Endothelial cell of umbilical vein (primary cell): ENCODE data around the gene B4GALNT3. TPM values are rescaled to one million over a fixed set of nuclear protein-coding genes. Genes with fewer than 3 reads are reported as not detected.

Source experiments
- BruUV-seq: library from RNA; stranded (reverse); fragments of 400-500 nt; replicated peaks from 2 replicates; lab custom pipeline; 2021; lab: Mats Ljungman, UMichigan
- CTCF ChIA-PET: fragments of 300-600, 350-600 bp; sonication (Branson Sonifier 250); formaldehyde crosslinking; loops from one replicate; lab custom pipeline; 2021; ENCODE audit warnings: antibody characterized with exemption, inconsistent platforms; lab: Charles Lee
- POLR2A ChIA-PET: fragments of 300-600, 350-600 bp; sonication (Branson Sonifier 250); formaldehyde crosslinking; loops from one replicate; lab custom pipeline; 2021; ENCODE audit warnings: antibody characterized with exemption, inconsistent platforms; lab: Charles Lee
- DNase-seq: peaks from one replicate; pipeline ENCODE4 v3.0.0-alpha.2; 2011; ENCODE audit warnings: low read depth, low spot score
- FAIRE-seq: peaks from 2 replicates; lab custom pipeline; 2011; peaks lifted over from hg19 to GRCh38; lab: Jason Lieb, UNC
- H2AFZ ChIP-seq: 2 replicates; pipeline ENCODE4 v1.6.0; 2012; ENCODE audit warnings: low read depth, low read length, control low read depth, inconsistent platforms
- H3K27ac ChIP-seq: 2 replicates; pipeline ENCODE4 v1.5.1; 2011; ENCODE audit warnings: low read depth, mild to moderate bottlenecking, control low read depth, low read length, moderate library complexity; ENCODE audit not compliant: insufficient read depth
- H3K27me3 ChIP-seq, 2 experiments: 2 replicates each; pipeline versions ENCODE4 v1.6.0 to v1.6.1; 2011; ENCODE audit warnings: low read length in 2 of 2, mixed read lengths in 1 of 2; ENCODE audit not compliant: control insufficient read depth in 2 of 2, insufficient read depth in 2 of 2
- H3K36me3 ChIP-seq, 2 experiments: 2 replicates in 1 of 2; 3 replicates in 1 of 2; pipeline ENCODE4 v1.5.1; 2011; ENCODE audit warnings: low read length in 2 of 2, mild to moderate bottlenecking in 1 of 2, moderate library complexity in 1 of 2; ENCODE audit not compliant: control insufficient read depth in 2 of 2, insufficient read depth in 2 of 2; ENCODE audit errors: extremely low read depth in 1 of 2
- H3K4me1 ChIP-seq: 3 replicates; pipeline ENCODE4 v1.5.1; 2011; ENCODE audit warnings: mild to moderate bottlenecking, low read length; ENCODE audit not compliant: control insufficient read depth, insufficient read depth; ENCODE audit errors: extremely low read depth
- H3K4me2 ChIP-seq: 2 replicates; pipeline ENCODE4 v1.6.1; 2011; ENCODE audit warnings: low read length, control low read depth, mixed read lengths; ENCODE audit not compliant: insufficient read depth
- H3K4me3 ChIP-seq, 3 experiments: fragments of 200-600 bp in 1 of 3; sonication (generic), shearing (Covaris generic) in 1 of 3; replicated peaks in 1 of 3; 2 replicates each; pipeline ENCODE4 v1.5.1; 2011 to 2016; ENCODE audit warnings: control low read depth in 3 of 3, low read length in 3 of 3, mild to moderate bottlenecking in 2 of 3, inconsistent platforms in 1 of 3, low read depth in 1 of 3, moderate library complexity in 1 of 3; ENCODE audit not compliant: insufficient read depth in 1 of 3
- H3K79me2 ChIP-seq: 2 replicates; pipeline ENCODE4 v1.6.0; 2012; ENCODE audit warnings: low read length, inconsistent platforms; ENCODE audit not compliant: control insufficient read depth, insufficient read depth
- H3K9ac ChIP-seq: replicated peaks from 2 replicates; pipeline ENCODE3; 2011; ENCODE audit warnings: low read length, control low read depth; ENCODE audit not compliant: insufficient read depth; ENCODE audit errors: extremely low read depth
- H3K9me1 ChIP-seq: replicated peaks from 3 replicates; pipeline ENCODE4 v1.6.0; 2011; ENCODE audit warnings: mild to moderate bottlenecking, low read length; ENCODE audit not compliant: control insufficient read depth, insufficient read depth; ENCODE audit errors: extremely low read depth
- H3K9me3 ChIP-seq: replicated peaks from 2 replicates; pipeline ENCODE4 v1.5.1; 2012; ENCODE audit warnings: low read length, inconsistent platforms; ENCODE audit not compliant: control insufficient read depth, insufficient read depth
- H4K20me1 ChIP-seq: replicated peaks from 2 replicates; pipeline ENCODE3; 2011; ENCODE audit warnings: mild to moderate bottlenecking, low read length; ENCODE audit not compliant: control insufficient read depth, insufficient read depth; ENCODE audit errors: extremely low read depth
- CTCF ChIP-seq, 2 donors: IDR thresholded peaks; 1 replicate in 1 of 2; 2 replicates in 1 of 2; pipeline ENCODE4 v1.5.1; 2011; ENCODE audit warnings: low read length in 2 of 2, mild to moderate bottlenecking in 2 of 2, moderate library complexity in 2 of 2, control low read depth in 1 of 2, inconsistent platforms in 1 of 2, low read depth in 1 of 2; ENCODE audit not compliant: insufficient read depth in 1 of 2; ENCODE audit errors: extremely low read depth in 1 of 2
- EZH2 ChIP-seq: IDR thresholded peaks from 2 replicates; pipeline ENCODE4 v1.6.1; 2012; ENCODE audit warnings: borderline replicate concordance, low read depth, mild to moderate bottlenecking, moderate library complexity, low read length, inconsistent platforms; ENCODE audit not compliant: severe bottlenecking
- FOS ChIP-seq: IDR thresholded peaks from 2 replicates; pipeline ENCODE4 v1.6.1; 2011; ENCODE audit warnings: mild to moderate bottlenecking, low read length, moderate library complexity, borderline replicate concordance; ENCODE audit not compliant: insufficient read depth
- GATA2 ChIP-seq: IDR thresholded peaks from 2 replicates; pipeline ENCODE4 v1.7.0; 2011; ENCODE audit warnings: low read depth, mild to moderate bottlenecking, moderate library complexity, mixed read lengths, low read length; ENCODE audit not compliant: insufficient read length, insufficient read depth
- JUN ChIP-seq: IDR thresholded peaks from 2 replicates; pipeline ENCODE4 v1.6.1; 2011; ENCODE audit warnings: borderline replicate concordance, low read depth; ENCODE audit not compliant: insufficient read length, insufficient read depth
- MAX ChIP-seq: IDR thresholded peaks from 2 replicates; pipeline ENCODE4 v1.6.1; 2011; ENCODE audit not compliant: insufficient read depth, insufficient read length
- MYC ChIP-seq: IDR thresholded peaks from one replicate; pipeline ENCODE4 v1.6.1; 2011; ENCODE audit warnings: mild to moderate bottlenecking, low read depth, low read length
- POLR2A ChIP-seq: IDR thresholded peaks from 2 replicates; pipeline ENCODE4 v1.6.1; 2012; ENCODE audit warnings: low read depth, mild to moderate bottlenecking, control low read depth, low read length
- POLR2AphosphoS5 ChIP-seq: IDR thresholded peaks from 2 replicates; pipeline ENCODE4 v1.6.1; 2012; ENCODE audit warnings: low read depth, mild to moderate bottlenecking, control low read depth, low read length, moderate library complexity; ENCODE audit not compliant: insufficient read depth
- dilution Hi-C: fragments of 300-500 bp; cut with MboI; formaldehyde crosslinking; loops from one replicate; pipeline ENCODE4 v1.15.0; 2019; ENCODE audit warnings: low sequenced_read_pairs; ENCODE audit not compliant: extremely low pct_ligation_motif_present
- intact Hi-C: fragments of 100-400 bp; cut with micrococcal nuclease; formaldehyde crosslinking; loops from one replicate; pipeline ENCODE4 v1.10.0; 2022
- polyA plus RNA-seq, 4 experiments: library from polyadenylated mRNA; depleted of rRNA in 3 of 4; stranded (reverse) in 3 of 4; unstranded in 1 of 4; fragments of >200 nt; gene quantifications; 2 replicates each; pipeline versions ENCODE4 v1.2.1 to v1.2.3, GENCODE V29; 2011 to 2012; ENCODE audit warnings: missing spikeins in 1 of 4
- total RNA-seq: library from RNA; stranded (reverse); gene quantifications from 2 replicates; pipeline ENCODE4 v1.2.3, GENCODE V29; 2021

The B4GALNT3 gene
- total and polyA plus RNA-seq, 2 donors (not counting 3 experiments of a cell fraction or from before 2014, with no cell fraction given): 0.07 TPM; not detected in 1

- H3K9ac ChIP-seq: no peak overlapping the region
- H3K27ac ChIP-seq: no peak overlapping the region
- dilution Hi-C loops (no loop called here), intact Hi-C loops (no loop called here)
- peaks cover 3 to 6% of the 10 kb centered on the region in 2 experiments for H3K27me3 ChIP-seq
- BruUV-seq: no TSS peak
- FAIRE-seq: no peak
- ChIA-PET CTCF (interaction anchor here (0.9 to 7.8 kb wide), 2 partner anchors 187 to 993 kb away, joined by 4 to 150 read pairs; partner anchors contain the start of gene WNK1), POLR2A (no interaction called here)
- TF ChIP-seq FOS: no peak
- TF ChIP-seq MAX: no peak
- TF ChIP-seq POLR2AphosphoS5: no peak
- no peak for TF ChIP-seq POLR2A
- TF ChIP-seq EZH2: no peak
- no peak for TF ChIP-seq MYC
- TF ChIP-seq JUN: no peak
- TF ChIP-seq CTCF (IDR thresholded peaks at IDR 0.05; ENCODE audit: extremely low read depth in 1 of 2, insufficient read depth in 1 of 2, low read depth in 1 of 2, low read length in 2 of 2): no peak
- TF ChIP-seq GATA2: no peak
- DNase-seq: no peak
- no peaks in the 10 kb centered on the region for H3K9me1 ChIP-seq
- H4K20me1 ChIP-seq: no peaks in the 10 kb centered on the region
- peaks cover 3% of the 10 kb centered on the region for H3K4me1 ChIP-seq
- H3K9me3 ChIP-seq: no peaks in the 10 kb centered on the region
- H3K36me3 ChIP-seq: no peaks in the 10 kb centered on the region
- no peak overlapping the region for H3K4me2 ChIP-seq
- no peaks in the 10 kb centered on the region for H3K79me2 ChIP-seq
- H2AFZ ChIP-seq: no peak overlapping the region
- no peak overlapping the region for H3K4me3 ChIP-seq
Measured at GRCh38 chr12:565161-565560, 105.4 kb downstream of the B4GALNT3 start.
